Thyroid gland (tissue), 4 donors: ENCODE measurements around the gene ELFN2. TPM values are rescaled to one million over a fixed set of nuclear protein-coding genes. Genes with fewer than 3 reads are reported as not detected.

ENCODE experiments used
- DNase-seq, 2 donors: peaks; one replicate each; pipeline ENCODE4 v3.0.0-alpha.2; 2019
- H3K27ac ChIP-seq, 3 donors: fragments of 200-600 bp; sonication (generic); 1 replicate in 2 of 3; 2 replicates in 1 of 3; pipeline ENCODE4 v1.5.1; 2016 to 2019; ENCODE audit warnings: mild to moderate bottlenecking in 1 of 3, moderate library complexity in 1 of 3
- H3K27me3 ChIP-seq: fragments of 200-600 bp; sonication (generic); one replicate; pipeline ENCODE4 v1.5.1; 2019
- H3K36me3 ChIP-seq, 2 donors: fragments of 200-600 bp; sonication (generic); one replicate each; pipeline ENCODE4 v1.5.1; 2016 to 2019
- H3K4me1 ChIP-seq, 2 donors: fragments of 200-600 bp; sonication (generic); one replicate each; pipeline ENCODE4 v1.5.1; 2017 to 2019
- H3K4me3 ChIP-seq, 3 donors: fragments of 200-600 bp; sonication (generic); replicated peaks in 1 of 3; 1 replicate in 2 of 3; 2 replicates in 1 of 3; pipeline ENCODE4 v1.5.1; 2016; ENCODE audit warnings: mild to moderate bottlenecking in 1 of 3
- H3K9me3 ChIP-seq: fragments of 200-600 bp; sonication (generic); one replicate; pipeline ENCODE4 v1.5.1; 2017
- CTCF ChIP-seq, 6 experiments: fragments of 200-600 bp in 3 of 6; fragments of 450-650 bp in 3 of 6; sonication (generic) in 3 of 6; IDR thresholded peaks; one replicate each; pipeline ENCODE4 v1.5.1; 2016 to 2019; ENCODE audit warnings: antibody characterized with exemption in 6 of 6, mild to moderate bottlenecking in 2 of 6, inconsistent platforms in 1 of 6, moderate library complexity in 1 of 6
- POLR2A ChIP-seq, 2 donors: fragments of 450-650 bp; IDR thresholded peaks; one replicate each; pipeline ENCODE4 v1.6.1; 2017; ENCODE audit warnings: antibody characterized with exemption in 2 of 2, mild to moderate bottlenecking in 2 of 2, moderate library complexity in 1 of 2
- WGBS, 2 donors: methylation state at CpG; one replicate each; pipeline ENCODE4 v1.1.5; 2017; 5-methylcytosine and 5-hydroxymethylcytosine counted together
- intact Hi-C: fragments of 100-400 bp; cut with DNase I; formaldehyde crosslinking; loops from one replicate; pipeline ENCODE4 v1.15.1; 2023
- total RNA-seq, 4 donors: library from RNA; depleted of rRNA; stranded (reverse); fragments of >200 nt; gene quantifications; one replicate each; pipeline ENCODE4 v1.2.3, GENCODE V29; 2016

The ELFN2 gene
- total RNA-seq, 4 donors from 2014 or later, result 0.05 TPM; not detected in 3

DNA sequence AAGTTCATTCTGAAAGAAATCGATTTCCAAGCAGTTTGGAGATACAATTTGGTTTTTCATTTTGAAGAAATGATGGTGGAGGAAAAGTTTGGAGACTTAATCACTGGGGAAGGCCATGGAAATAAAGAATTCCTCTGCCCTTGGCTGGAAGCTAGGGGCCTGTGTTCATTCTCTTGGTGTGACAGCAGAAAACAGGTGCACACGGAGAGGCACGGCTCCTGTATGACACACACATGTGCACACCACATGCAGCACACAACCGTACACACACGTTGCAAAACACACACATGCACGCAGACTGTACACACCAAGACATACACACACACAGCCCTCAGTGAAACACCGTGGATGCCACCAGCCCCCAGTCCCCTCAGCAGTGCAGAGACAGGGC is 80.8 kb downstream of the ELFN2 start:
- TF ChIP-seq CTCF (IDR thresholded peaks at IDR 0.05) (no peak), POLR2A (IDR thresholded peaks at IDR 0.05) (no peak)
- DNase-seq, result no peak
- intact Hi-C loops, result no loop called here
- no peaks in the 10 kb centered on the region for H3K9me3 ChIP-seq
- H3K4me3 ChIP-seq, result no peak overlapping the region
- no peaks in the 10 kb centered on the region for H3K27me3 ChIP-seq
- H3K36me3 ChIP-seq, result no peaks in the 10 kb centered on the region
- WGBS, 2 donors, result 77 to 80% methylated on average over 7 of the region's 7 CpGs
- no peak overlapping the region for H3K27ac ChIP-seq
- H3K4me1 ChIP-seq, result no peaks in the 10 kb centered on the region

- 21 to 30% methylated on average over 13 of the region's 13 CpGs for WGBS, 2 donors
- TF ChIP-seq POLR2A (IDR thresholded peaks at IDR 0.05) (no peak), CTCF (IDR thresholded peaks at IDR 0.05) (no peak)
- no peak overlapping the region for H3K27ac ChIP-seq
- no peaks in the 10 kb centered on the region for H3K36me3 ChIP-seq
- H3K27me3 ChIP-seq, result no peaks in the 10 kb centered on the region
- H3K4me1 ChIP-seq, result no peaks in the 10 kb centered on the region
- no peaks in the 10 kb centered on the region for H3K9me3 ChIP-seq
- H3K4me3 ChIP-seq, result no peak overlapping the region
- intact Hi-C loops, result no loop called here
- DNase-seq, result no peak
Observed at GRCh38 chr22:37345863-37346504, 81.3 kb downstream of the ELFN2 start.

DNA sequence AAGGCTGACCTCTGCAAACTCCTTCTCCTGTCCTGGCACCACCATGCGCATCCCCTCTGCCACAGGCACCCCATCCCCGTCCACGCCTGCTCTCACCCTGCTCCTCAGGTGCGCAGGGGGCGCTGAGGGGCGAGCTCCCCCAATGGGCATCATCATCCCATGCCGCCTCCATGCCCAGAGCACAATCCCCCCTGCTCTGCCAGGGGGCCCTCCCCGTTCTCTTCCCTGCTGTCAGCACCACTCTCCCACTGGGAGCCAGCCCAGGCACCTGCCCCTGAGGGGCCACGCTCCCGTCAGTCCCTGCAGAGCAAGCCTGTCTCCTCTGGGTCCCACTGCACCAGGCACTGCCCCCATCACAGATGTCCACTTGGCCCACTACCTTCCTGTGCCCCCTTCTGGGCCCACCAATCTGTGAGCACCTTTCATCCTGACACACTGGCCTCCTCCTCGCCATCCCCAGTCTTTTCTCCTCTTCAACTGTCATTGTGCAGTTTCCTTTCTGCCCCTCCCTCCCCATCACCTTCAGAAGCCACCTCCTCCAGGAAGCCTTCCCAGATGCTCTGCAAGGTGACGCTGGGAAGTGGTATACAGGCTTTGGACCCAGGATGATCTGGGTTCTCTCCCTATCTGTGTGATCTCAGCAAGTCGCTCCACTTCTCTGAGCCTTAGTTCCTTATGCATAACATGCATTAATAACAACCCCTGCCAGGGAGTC is 82.4 kb downstream of the ELFN2 start:
- DNase-seq, result no peak
- intact Hi-C loops, result no loop called here
- Histone ChIP-seq H3K27me3 (no peaks in the 10 kb centered on the region), H3K27ac (no peak overlapping the region), H3K36me3 (no peaks in the 10 kb centered on the region), H3K4me3 (no peak overlapping the region), H3K4me1 (no peaks in the 10 kb centered on the region), H3K9me3 (no peaks in the 10 kb centered on the region)
- TF ChIP-seq POLR2A (IDR thresholded peaks at IDR 0.05) (no peak), CTCF (IDR thresholded peaks at IDR 0.05) (no peak)
- WGBS, 2 donors, result 80 to 87% methylated on average over 13 of the region's 13 CpGs

DNA sequence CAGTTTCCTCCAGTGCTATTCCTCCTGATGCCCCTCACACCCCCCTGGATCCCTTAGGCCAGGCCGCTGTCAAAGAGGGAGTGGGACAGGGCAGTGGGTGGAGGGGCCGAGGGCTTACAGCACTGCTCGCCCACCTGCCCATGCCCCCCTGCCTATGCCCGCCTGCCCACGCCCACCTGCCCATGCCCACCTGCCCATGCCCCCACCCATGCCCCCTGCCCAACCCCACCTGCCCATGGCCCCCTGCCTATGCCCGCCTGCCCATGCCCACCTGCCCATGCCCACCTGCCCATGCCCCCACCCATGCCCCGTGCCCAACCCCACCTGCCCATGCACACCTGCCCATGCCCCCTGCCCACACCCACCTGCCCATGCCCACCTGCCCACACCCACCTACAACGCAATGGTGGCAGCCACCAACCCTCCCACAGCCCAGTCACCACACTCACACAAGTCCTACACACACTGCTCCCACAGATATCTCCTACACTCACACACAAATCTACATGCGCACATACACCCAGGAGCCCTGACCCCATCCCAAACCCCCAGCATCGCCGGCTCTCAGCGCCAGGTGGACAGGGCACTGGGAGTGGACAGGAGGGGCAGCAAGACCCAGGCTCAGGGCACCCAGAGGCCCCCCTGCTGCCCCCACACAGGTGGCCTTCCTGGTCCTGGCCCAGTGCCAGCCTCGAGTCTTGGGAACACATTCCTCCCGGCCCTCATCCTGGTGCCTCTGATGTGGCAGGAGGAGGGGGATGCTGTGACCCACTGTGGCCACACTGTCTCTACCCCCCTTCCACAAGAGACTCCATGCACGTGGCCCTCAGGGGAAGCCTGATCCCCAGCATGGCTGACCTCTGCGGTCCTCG is 83.2 kb downstream of the ELFN2 start:
- WGBS, 2 donors, result 80 to 87% methylated on average over 12 to 13 of the region's 17 CpGs
- intact Hi-C loops, result no loop called here
- Histone ChIP-seq H3K27ac (no peak overlapping the region), H3K27me3 (no peaks in the 10 kb centered on the region), H3K4me1 (no peaks in the 10 kb centered on the region), H3K9me3 (no peaks in the 10 kb centered on the region), H3K4me3 (no peak overlapping the region), H3K36me3 (no peaks in the 10 kb centered on the region)
- no peak for DNase-seq
- TF ChIP-seq CTCF (IDR thresholded peaks at IDR 0.05) (no peak), POLR2A (IDR thresholded peaks at IDR 0.05) (no peak)
